HepG2 (cell line): Measurements from ENCODE around the gene ATRIP. TPM values are rescaled to one million over a fixed set of nuclear protein-coding genes. Genes with fewer than 3 reads are reported as not detected.
A peak's percentile ranks its signal among the peaks of the same experiment; 100 is the strongest.

ENCODE experiments used
- ATAC-seq: fragments of 200-7000 bp; cut with Tn5 transposase; 3 replicates; pipeline ENCODE4 v1.9.1; 2020; ENCODE audit warnings: mild to moderate bottlenecking, moderate library complexity
- BruUV-seq: library from RNA; stranded (reverse); fragments of 400-500 nt; replicated peaks from 2 replicates; lab custom pipeline; 2021; lab: Mats Ljungman, UMichigan
- CTCF ChIA-PET: fragments of 300-600 bp; formaldehyde crosslinking; extraction: SDS; loops from one replicate; lab custom pipeline; 2021; ENCODE audit warnings: low total read pairs, inconsistent platforms, low intra/inter-chr PET ratio; lab: Yijun Ruan, JAX
- POLR2A ChIA-PET: fragments of 350-600 bp; sonication (Branson Sonifier 250); formaldehyde crosslinking; loops from one replicate; lab custom pipeline; 2020; ENCODE audit warnings: antibody characterized with exemption, inconsistent platforms; lab: Yijun Ruan, JAX
- DNase-seq: peaks from one replicate; pipeline ENCODE4 v3.0.0-alpha.2; 2015; ENCODE audit warnings: low spot score
- FAIRE-seq: peaks from 3 replicates; lab custom pipeline; 2011; peaks lifted over from hg19 to GRCh38; lab: Jason Lieb, UNC
- H2AFZ ChIP-seq: one replicate; pipeline ENCODE4 v1.6.1; 2011; ENCODE audit warnings: low read length, inconsistent platforms
- H3K27ac ChIP-seq: fragments of 300-600 bp; 3 replicates; pipeline ENCODE4 v1.8.0; 2011; ENCODE audit warnings: mixed run types, mild to moderate bottlenecking, mixed read lengths, low read length, inconsistent platforms; ENCODE audit not compliant: insufficient read depth; ENCODE audit errors: extremely low read length
- H3K27me3 ChIP-seq, 2 experiments: fragments of 200-600 bp in 1 of 2; 2 replicates in 1 of 2; 3 replicates in 1 of 2; pipeline versions ENCODE4 v1.6.0 to v1.8.0; 2011; ENCODE audit warnings: low read length in 2 of 2, mild to moderate bottlenecking in 2 of 2, moderate library complexity in 2 of 2, inconsistent platforms in 1 of 2; ENCODE audit not compliant: insufficient read depth in 2 of 2, control insufficient read depth in 1 of 2
- H3K36me3 ChIP-seq, 2 experiments: fragments of 200-600 bp in 1 of 2; replicated peaks in 1 of 2; 2 replicates in 1 of 2; 3 replicates in 1 of 2; pipeline versions ENCODE4 v1.5.1 to v1.8.0; 2011; ENCODE audit warnings: low read length in 2 of 2, inconsistent platforms in 1 of 2; ENCODE audit not compliant: insufficient read depth in 2 of 2, control insufficient read depth in 1 of 2
- H3K4me1 ChIP-seq: 2 replicates; pipeline ENCODE4 v1.5.1; 2012; ENCODE audit warnings: low read length, inconsistent platforms; ENCODE audit not compliant: insufficient read depth
- H3K4me2 ChIP-seq: 2 replicates; pipeline ENCODE4 v1.6.0; 2011; ENCODE audit warnings: low read depth, low read length, inconsistent platforms
- H3K4me3 ChIP-seq, 3 experiments: fragments of 200-600 bp in 1 of 3; sonication (generic), shearing (Covaris generic) in 1 of 3; replicated peaks in 1 of 3; 2 replicates each; pipeline ENCODE4 v1.5.1; 2011 to 2016; ENCODE audit warnings: low read length in 3 of 3, inconsistent platforms in 2 of 3, low read depth in 2 of 3, mild to moderate bottlenecking in 2 of 3, control low read depth in 1 of 3, mixed read lengths in 1 of 3; ENCODE audit not compliant: insufficient read depth in 1 of 3
- H3K79me2 ChIP-seq: one replicate; pipeline ENCODE4 v1.6.1; 2011; ENCODE audit warnings: low read length, inconsistent platforms; ENCODE audit not compliant: insufficient read depth
- H3K9ac ChIP-seq: 2 replicates; pipeline ENCODE4 v1.6.0; 2011; ENCODE audit warnings: mild to moderate bottlenecking, low read depth, low read length, inconsistent platforms; ENCODE audit not compliant: insufficient read depth
- H3K9me3 ChIP-seq: 2 replicates; pipeline ENCODE4 v1.5.1; 2012; ENCODE audit warnings: mild to moderate bottlenecking, low read length
- H4K20me1 ChIP-seq: 2 replicates; pipeline ENCODE4 v1.6.0; 2011; ENCODE audit warnings: inconsistent platforms, mild to moderate bottlenecking, low read length, moderate library complexity; ENCODE audit not compliant: insufficient read depth
- AGO2 ChIP-seq: fragments of 200-400 bp; formaldehyde crosslinking; optimal IDR thresholded peaks from 2 replicates; pipeline ENCODE3; 2017; ENCODE audit warnings: mild to moderate bottlenecking, low read depth, low read length, moderate library complexity
- ARID2 ChIP-seq: sonication (generic); formaldehyde crosslinking; IDR thresholded peaks from 2 replicates; pipeline ENCODE4 v1.8.1; 2022; ENCODE audit warnings: mild to moderate bottlenecking, missing genetic modification reagents, borderline replicate concordance
- BHLHE40 ChIP-seq: IDR thresholded peaks from 2 replicates; pipeline ENCODE4 v1.6.1; 2011; ENCODE audit warnings: low read length, improper control_type of control experiment
- CREB3 ChIP-seq: sonication (generic); formaldehyde crosslinking; IDR thresholded peaks from 2 replicates; pipeline ENCODE4 v1.5.0; 2020; ENCODE audit warnings: missing genetic modification reagents
- GATAD2A ChIP-seq: IDR thresholded peaks from 2 replicates; pipeline ENCODE4 v1.6.1; 2016
- MBD4 ChIP-seq: IDR thresholded peaks from 2 replicates; pipeline ENCODE4 v1.6.1; 2012; ENCODE audit warnings: low read length, inconsistent platforms, borderline replicate concordance
- MYNN ChIP-seq: sonication (generic); formaldehyde crosslinking; IDR thresholded peaks from 2 replicates; pipeline ENCODE4 v1.4.0; 2020; ENCODE audit warnings: mild to moderate bottlenecking, low read depth, missing genetic modification reagents
- NAIF1 ChIP-seq: sonication (generic); formaldehyde crosslinking; IDR thresholded peaks from 2 replicates; pipeline ENCODE4 v1.5.0; 2020; ENCODE audit warnings: mild to moderate bottlenecking, missing genetic modification reagents, borderline replicate concordance
- NFE2L1 ChIP-seq: sonication (generic); formaldehyde crosslinking; IDR thresholded peaks from 2 replicates; pipeline ENCODE4 v1.4.0; 2020; ENCODE audit warnings: missing genetic modification reagents, mild to moderate bottlenecking, borderline replicate concordance
- REL ChIP-seq: sonication (generic); formaldehyde crosslinking; conservative IDR thresholded peaks from 2 replicates; pipeline ENCODE4 v1.8.0; 2022; ENCODE audit warnings: mild to moderate bottlenecking, missing genetic modification reagents, moderate library complexity
- SMARCE1 ChIP-seq: fragments of 450-650 bp; IDR thresholded peaks from 2 replicates; pipeline ENCODE4 v1.6.1; 2017; ENCODE audit warnings: borderline replicate concordance
- TBP ChIP-seq: sonication (generic); formaldehyde crosslinking; IDR thresholded peaks from 2 replicates; pipeline ENCODE4 v1.5.0; 2020; ENCODE audit warnings: missing genetic modification reagents
- ZFP62 ChIP-seq: sonication (generic); formaldehyde crosslinking; IDR thresholded peaks from 2 replicates; pipeline ENCODE4 v1.4.0; 2020; ENCODE audit warnings: missing genetic modification reagents
- ZNF142 ChIP-seq: sonication (generic); formaldehyde crosslinking; IDR thresholded peaks from 2 replicates; pipeline ENCODE4 v1.4.0; 2020; ENCODE audit warnings: missing genetic modification reagents
- ZNF841 ChIP-seq: sonication (generic); formaldehyde crosslinking; IDR thresholded peaks from 2 replicates; pipeline ENCODE4 v1.8.1; 2023; ENCODE audit warnings: missing genetic modification reagents, borderline replicate concordance
- ZSCAN31 ChIP-seq: sonication (generic); formaldehyde crosslinking; IDR thresholded peaks from 2 replicates; pipeline ENCODE4 v1.5.0; 2020; ENCODE audit warnings: low read depth, mild to moderate bottlenecking, missing genetic modification reagents
- WGBS: methylation state at CpG from one replicate; pipeline ENCODE4 v1.1.6; 2017; ENCODE audit warnings: low lambda C conversion rate; 5-methylcytosine and 5-hydroxymethylcytosine counted together
- in situ Hi-C: cut with HindIII; loops from 2 replicates; pipeline ENCODE4 v1.10.0; 2017; ENCODE audit warnings: low pct_unique_long_range_greater_than_20kb; ENCODE audit not compliant: extremely low pct_ligation_motif_present
- intact Hi-C: fragments of 100-400 bp; cut with micrococcal nuclease; formaldehyde crosslinking; loops from one replicate; pipeline ENCODE4 v1.10.0; 2022; ENCODE audit not compliant: unreplicated experiment
- polyA plus RNA-seq, 8 experiments: library from polyadenylated mRNA; depleted of rRNA in 3 of 8; stranded (reverse) in 7 of 8; unstranded in 1 of 8; fragments of >200 nt; fragmentation: Illumina TruSeq in 4 of 8; extraction: Trizol in 4 of 8; gene quantifications; 2 replicates each; pipeline versions ENCODE4 v1.2.1 to v1.2.3, GENCODE V29; 2011 to 2016; ENCODE audit warnings: low read depth in 4 of 8, missing spikeins in 1 of 8, mixed read lengths in 1 of 8; ENCODE audit not compliant: insufficient read depth in 1 of 8
- total RNA-seq, 5 experiments: library from RNA; depleted of rRNA; stranded (reverse); fragments of >200 nt; fragmentation: Illumina TruSeq; extraction: Trizol; gene quantifications; 2 replicates each; pipeline ENCODE4 v1.2.3, GENCODE V29; 2016; ENCODE audit warnings: low read depth in 1 of 5
- TF ChIP-seq, protein P1 (sequence below): sonication (generic); formaldehyde crosslinking; IDR thresholded peaks from 2 replicates; pipeline ENCODE4 v1.4.0; 2020; ENCODE audit warnings: mild to moderate bottlenecking, missing genetic modification reagents

ATRIP gene
- total and polyA plus RNA-seq, 2 of the 13 experiments (the other 11 are each of a cell fraction or from before 2014, with no cell fraction given): 5.1 to 12.5 TPM

DNA sequence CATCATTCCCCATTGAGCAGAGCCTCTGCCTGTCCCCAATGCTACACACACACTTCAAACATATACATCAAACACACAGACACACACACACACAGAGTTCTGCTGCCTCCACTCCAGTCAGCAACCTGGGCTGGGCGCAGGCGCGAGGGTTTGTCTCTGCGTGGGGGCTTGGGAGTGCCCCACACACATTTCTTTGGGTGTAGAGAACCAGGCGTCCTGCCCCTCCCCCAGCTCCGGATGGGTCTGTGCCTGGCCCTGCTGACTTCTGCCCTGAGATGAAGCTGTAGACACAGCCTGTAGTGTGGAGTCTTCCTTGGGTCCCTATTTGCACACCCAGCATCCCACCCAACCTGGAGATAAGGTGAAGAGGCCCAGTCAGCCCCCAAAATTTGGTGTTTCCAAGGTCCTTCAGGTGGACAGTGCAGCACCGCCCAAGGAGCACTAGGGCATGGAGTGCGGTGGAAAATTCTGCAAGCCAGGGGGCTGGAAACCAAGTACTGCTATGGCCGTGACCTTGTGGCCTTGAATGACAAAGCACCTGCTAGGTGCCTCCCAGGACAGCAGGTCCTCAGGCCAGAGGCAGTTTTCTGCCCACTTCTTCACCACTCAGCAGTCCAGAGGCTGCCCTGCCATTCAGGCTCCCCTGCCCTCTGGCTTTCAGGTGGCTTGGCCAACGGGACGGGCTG, 47.7 kb upstream of the ATRIP start:
- BruUV-seq: no TSS peak
- H2AFZ ChIP-seq: no peak overlapping the region
- TF ChIP-seq MBD4 (peak; percentile 45; the same call in 1 of the 2 replicates), NFE2L1 (CRISPR knock-in tag) (no peak), BHLHE40 (no peak), REL (CRISPR knock-in tag) (no peak), CREB3 (no peak), ZNF841 (no peak), GATAD2A (no peak), NAIF1 (CRISPR knock-in tag) (no peak), TBP (no peak), ZNF142 (CRISPR knock-in tag) (no peak), ZSCAN31 (no peak), SMARCE1 (no peak), ARID2 (CRISPR knock-in tag) (no peak), MYNN (CRISPR knock-in tag) (no peak), ZFP62 (CRISPR knock-in tag) (no peak), AGO2 (peak; percentile 99)
- TF ChIP-seq, protein P1, sequence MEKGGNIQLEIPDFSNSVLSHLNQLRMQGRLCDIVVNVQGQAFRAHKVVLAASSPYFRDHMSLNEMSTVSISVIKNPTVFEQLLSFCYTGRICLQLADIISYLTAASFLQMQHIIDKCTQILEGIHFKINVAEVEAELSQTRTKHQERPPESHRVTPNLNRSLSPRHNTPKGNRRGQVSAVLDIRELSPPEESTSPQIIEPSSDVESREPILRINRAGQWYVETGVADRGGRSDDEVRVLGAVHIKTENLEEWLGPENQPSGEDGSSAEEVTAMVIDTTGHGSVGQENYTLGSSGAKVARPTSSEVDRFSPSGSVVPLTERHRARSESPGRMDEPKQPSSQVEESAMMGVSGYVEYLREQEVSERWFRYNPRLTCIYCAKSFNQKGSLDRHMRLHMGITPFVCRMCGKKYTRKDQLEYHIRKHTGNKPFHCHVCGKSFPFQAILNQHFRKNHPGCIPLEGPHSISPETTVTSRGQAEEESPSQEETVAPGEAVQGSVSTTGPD: no peak

More for the DNA sequence above, 47.7 kb upstream of the ATRIP start:
- H3K4me2 ChIP-seq: no peak overlapping the region
- H3K4me3 ChIP-seq: no peak overlapping the region
- ATAC-seq: peak; percentile 30
- H3K36me3 ChIP-seq: peaks cover 5 to 6% of the 10 kb centered on the region in 2 experiments; a peak in 4 of 5 replicates
- no peak overlapping the region for H3K9ac ChIP-seq
- intact Hi-C loops: no loop called here
- H3K27me3 ChIP-seq: no peaks in the 10 kb centered on the region
- H4K20me1 ChIP-seq: peaks cover 4% of the 10 kb centered on the region; the same call in 1 of the 2 replicates
- no peak for DNase-seq
- CTCF ChIA-PET: interaction anchor here (4.8 kb wide), 1 partner anchor 36 kb away, joined by 117 read pairs; no protein-coding TSS in a partner anchor
- peaks cover 17% of the 10 kb centered on the region for H3K4me1 ChIP-seq
- no peak for FAIRE-seq
- POLR2A ChIA-PET: interaction anchor here (0.7 to 4.0 kb wide), 6 partner anchors 20 to 41 kb away, joined by 3 to 71 read pairs (median 20); partner anchors contain the start of genes CCDC51, PLXNB1 and TMA7
- H3K79me2 ChIP-seq: no peaks in the 10 kb centered on the region
- WGBS: 40% methylated on average over 1 of the region's 11 CpGs
- no peak overlapping the region for H3K27ac ChIP-seq
- H3K9me3 ChIP-seq: no peaks in the 10 kb centered on the region
- in situ Hi-C loops: no loop called here
